SJCRH30 (cell line): ENCODE results near the gene PGAP3. TPM values are rescaled to one million over a fixed set of nuclear protein-coding genes. Genes with fewer than 3 reads are reported as not detected.

Experiments
- DNase-seq, 2 experiments: peaks; one replicate each; pipeline ENCODE4 v3.0.0-alpha.2; 2015 to 2020
- H3K27ac ChIP-seq: fragments of 250-450 bp; sonication (Bioruptor Pico); 2 replicates; pipeline ENCODE4 v1.5.1; 2020; ENCODE audit warnings: mild to moderate bottlenecking, moderate library complexity
- H3K27me3 ChIP-seq: fragments of 250-450 bp; sonication (Bioruptor Pico); 2 replicates; pipeline ENCODE4 v1.5.1; 2020; ENCODE audit warnings: mild to moderate bottlenecking, moderate library complexity
- H3K36me3 ChIP-seq: fragments of 250-450 bp; sonication (Bioruptor Pico); 2 replicates; pipeline ENCODE4 v1.5.1; 2020; ENCODE audit warnings: mild to moderate bottlenecking, moderate library complexity
- H3K4me1 ChIP-seq: fragments of 250-450 bp; sonication (Bioruptor Pico); 2 replicates; pipeline ENCODE4 v1.5.1; 2020; ENCODE audit warnings: mild to moderate bottlenecking, moderate library complexity
- H3K4me3 ChIP-seq: fragments of 250-450 bp; sonication (Bioruptor Pico); 2 replicates; pipeline ENCODE4 v1.5.1; 2020; ENCODE audit warnings: mild to moderate bottlenecking, moderate library complexity
- H3K9me3 ChIP-seq: fragments of 250-450 bp; sonication (Bioruptor Pico); replicated peaks from 2 replicates; pipeline ENCODE4 v1.5.1; 2020; ENCODE audit warnings: mild to moderate bottlenecking, moderate library complexity
- total RNA-seq: library from RNA; depleted of rRNA; stranded (reverse); fragments of >200 nt; shearing (Covaris generic); gene quantifications from 2 replicates; pipeline ENCODE4 v1.2.3, GENCODE V29; 2014

The PGAP3 gene
- total RNA-seq, 1 experiment from 2014 or later = 3.1 TPM

DNA sequence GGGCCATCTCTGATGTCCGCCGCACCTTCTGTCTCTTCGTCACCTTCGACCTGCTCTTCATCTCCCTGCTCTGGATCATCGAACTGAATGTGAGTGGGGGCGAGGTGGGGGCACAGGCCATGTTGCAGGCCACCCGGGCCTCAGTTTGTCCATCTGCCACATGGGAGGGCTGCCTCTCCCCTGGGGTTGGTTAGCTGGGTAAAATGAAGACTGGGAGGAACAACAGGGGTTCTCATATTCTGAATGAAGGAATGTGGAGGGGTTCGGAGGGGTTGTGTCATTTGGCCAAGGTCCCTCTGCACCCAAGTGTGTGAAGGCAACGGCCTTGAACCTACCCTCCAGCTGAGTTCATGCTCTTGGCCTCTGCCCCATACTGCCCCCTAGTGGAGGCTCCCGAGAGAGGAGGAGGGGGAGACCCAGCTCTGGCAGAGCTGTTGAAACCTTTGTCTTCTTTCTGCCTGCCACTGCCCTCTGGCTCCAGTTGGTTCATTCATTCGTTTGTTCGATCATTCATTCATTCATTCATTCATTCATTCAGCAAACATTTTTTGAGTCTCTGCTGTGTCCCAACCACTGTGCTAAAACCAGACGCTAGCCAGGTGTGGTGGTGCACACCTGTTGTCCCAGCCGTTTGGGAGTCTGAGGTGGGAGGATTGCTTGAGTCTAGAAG is 34.1 kb downstream of the PGAP3 start:
- H3K36me3 ChIP-seq = no peaks in the 10 kb centered on the region
- H3K4me1 ChIP-seq = peaks cover 13% of the 10 kb centered on the region
- H3K27ac ChIP-seq = no peak overlapping the region
- H3K9me3 ChIP-seq = no peaks in the 10 kb centered on the region
- H3K27me3 ChIP-seq = no peaks in the 10 kb centered on the region
- peak; percentile 69 to 76 for DNase-seq
- H3K4me3 ChIP-seq = no peak overlapping the region

DNA sequence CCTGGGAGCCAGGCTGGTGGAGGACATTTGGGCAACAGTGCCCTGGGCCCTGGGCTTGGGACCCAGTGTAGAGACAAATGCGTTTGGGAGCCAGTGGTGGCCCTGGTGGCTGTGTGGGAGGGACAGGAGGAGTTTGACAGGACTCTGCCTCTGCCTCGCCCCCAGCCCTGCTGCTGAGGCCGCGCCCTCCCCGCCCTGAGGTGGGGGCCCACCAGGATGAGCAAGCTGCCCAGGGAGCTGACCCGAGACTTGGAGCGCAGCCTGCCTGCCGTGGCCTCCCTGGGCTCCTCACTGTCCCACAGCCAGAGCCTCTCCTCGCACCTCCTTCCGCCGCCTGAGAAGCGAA is 34.6 kb downstream of the PGAP3 start:
- Histone ChIP-seq H3K27ac (peak overlapping the region; percentile 15; the same call in 1 of the 2 replicates), H3K4me1 (peaks cover 13% of the 10 kb centered on the region), H3K4me3 (no peak overlapping the region), H3K27me3 (no peaks in the 10 kb centered on the region), H3K9me3 (no peaks in the 10 kb centered on the region), H3K36me3 (no peaks in the 10 kb centered on the region)
- no peak for DNase-seq

DNA sequence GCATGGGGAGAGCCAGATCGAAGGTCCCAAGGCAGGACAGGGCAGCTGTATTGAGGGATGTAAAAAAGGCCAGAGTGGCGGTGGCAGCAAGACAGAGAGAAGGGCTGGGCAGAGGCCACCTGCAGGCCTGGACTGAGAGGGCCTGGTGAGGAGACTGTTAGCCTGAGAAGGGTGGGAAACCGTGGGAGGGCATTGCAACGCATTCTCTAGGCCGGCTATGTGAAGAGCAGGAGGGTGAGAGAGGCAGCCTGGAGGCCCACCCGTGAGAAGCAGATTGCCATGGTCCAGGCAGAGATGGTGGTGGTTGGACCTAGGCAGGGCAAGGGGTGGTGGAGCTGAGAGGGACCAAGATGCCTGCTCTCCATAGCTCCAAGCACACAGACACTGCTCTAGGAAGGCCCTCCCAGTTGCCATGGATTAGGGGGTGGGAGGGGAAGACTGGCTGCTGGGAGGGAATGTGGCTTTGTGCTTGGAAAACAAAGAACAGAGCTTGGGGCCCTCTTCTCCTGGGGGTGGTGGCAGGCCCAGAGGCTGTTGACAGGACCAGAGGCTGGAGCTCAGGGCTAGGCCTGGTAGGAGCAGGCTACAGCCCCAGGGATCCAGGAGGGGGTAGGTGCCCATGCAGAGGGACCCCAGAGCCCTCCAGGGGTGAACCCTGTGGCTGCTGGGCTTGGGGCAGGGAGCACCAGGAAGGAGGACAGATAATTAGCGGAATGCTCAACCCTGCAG is 35.1 kb downstream of the PGAP3 start:
- peak overlapping the region; percentile 15; the same call in 1 of the 2 replicates for H3K27ac ChIP-seq
- DNase-seq = peak; percentile 64 to 74
- H3K27me3 ChIP-seq = no peaks in the 10 kb centered on the region
- H3K4me3 ChIP-seq = no peak overlapping the region
- no peaks in the 10 kb centered on the region for H3K9me3 ChIP-seq
- no peaks in the 10 kb centered on the region for H3K36me3 ChIP-seq
- peaks cover 13% of the 10 kb centered on the region for H3K4me1 ChIP-seq

DNA sequence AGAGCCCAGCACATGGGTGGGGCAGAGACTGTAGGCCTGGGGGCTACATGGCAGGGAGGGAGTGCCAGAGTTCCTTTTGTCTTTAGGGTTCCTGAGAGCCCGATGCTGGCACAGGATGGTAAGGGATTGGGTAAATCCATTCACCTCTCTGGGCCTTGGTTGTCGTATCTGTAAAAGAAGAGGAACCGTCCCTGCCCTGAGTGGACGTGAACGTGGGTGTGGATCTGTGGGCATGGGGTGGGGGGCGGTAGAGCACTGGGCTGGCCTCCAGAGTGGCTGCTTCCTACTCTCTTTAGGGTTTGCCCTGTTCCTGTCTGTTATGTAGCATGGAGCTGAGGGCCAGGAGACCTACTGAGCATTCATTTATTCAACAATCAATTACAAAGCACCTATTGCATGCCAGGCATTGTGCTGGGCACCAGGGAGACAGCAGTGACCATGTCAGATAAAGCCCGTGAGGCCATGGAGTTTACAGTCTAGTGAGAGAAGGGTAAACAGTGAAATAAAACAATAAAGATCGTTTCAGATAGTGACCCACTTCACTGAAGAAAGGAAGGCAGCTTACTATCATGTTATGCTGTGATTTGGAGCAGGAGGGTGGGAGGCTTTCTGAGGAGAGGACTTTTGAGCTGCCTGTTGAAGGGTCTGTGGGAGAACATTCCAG is 35.8 kb downstream of the PGAP3 start:
- no peak for DNase-seq
- H3K4me1 ChIP-seq = peaks cover 13% of the 10 kb centered on the region
- H3K36me3 ChIP-seq = no peaks in the 10 kb centered on the region
- no peaks in the 10 kb centered on the region for H3K27me3 ChIP-seq
- no peak overlapping the region for H3K4me3 ChIP-seq
- H3K27ac ChIP-seq = no peak overlapping the region
- no peaks in the 10 kb centered on the region for H3K9me3 ChIP-seq

DNA sequence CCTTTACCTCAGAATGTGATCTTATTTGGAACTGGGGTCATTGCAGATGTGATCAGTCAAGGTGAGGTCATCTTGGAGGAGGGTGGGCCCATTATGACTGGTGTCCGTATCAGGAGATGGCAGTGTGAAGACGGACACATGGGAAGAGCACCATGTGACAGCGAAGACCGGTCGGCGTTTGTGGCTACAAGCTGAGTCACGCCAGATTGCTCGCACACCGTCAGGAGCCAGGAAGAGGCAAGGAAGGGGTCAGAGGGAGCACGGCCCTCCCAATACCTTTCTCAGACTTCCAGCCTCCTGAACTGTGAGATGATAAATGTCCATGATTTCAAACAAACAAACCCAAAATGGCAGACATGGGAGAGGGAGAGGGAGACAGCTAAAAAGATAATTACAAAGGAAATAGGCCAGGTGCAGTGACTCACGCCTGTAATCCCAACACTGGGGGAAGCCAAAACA is 37.7 kb downstream of the PGAP3 start:
- Histone ChIP-seq H3K9me3 (no peaks in the 10 kb centered on the region), H3K4me3 (no peak overlapping the region), H3K36me3 (no peaks in the 10 kb centered on the region), H3K4me1 (peaks cover 13% of the 10 kb centered on the region), H3K27me3 (no peaks in the 10 kb centered on the region), H3K27ac (no peak overlapping the region)
- no peak for DNase-seq

DNA sequence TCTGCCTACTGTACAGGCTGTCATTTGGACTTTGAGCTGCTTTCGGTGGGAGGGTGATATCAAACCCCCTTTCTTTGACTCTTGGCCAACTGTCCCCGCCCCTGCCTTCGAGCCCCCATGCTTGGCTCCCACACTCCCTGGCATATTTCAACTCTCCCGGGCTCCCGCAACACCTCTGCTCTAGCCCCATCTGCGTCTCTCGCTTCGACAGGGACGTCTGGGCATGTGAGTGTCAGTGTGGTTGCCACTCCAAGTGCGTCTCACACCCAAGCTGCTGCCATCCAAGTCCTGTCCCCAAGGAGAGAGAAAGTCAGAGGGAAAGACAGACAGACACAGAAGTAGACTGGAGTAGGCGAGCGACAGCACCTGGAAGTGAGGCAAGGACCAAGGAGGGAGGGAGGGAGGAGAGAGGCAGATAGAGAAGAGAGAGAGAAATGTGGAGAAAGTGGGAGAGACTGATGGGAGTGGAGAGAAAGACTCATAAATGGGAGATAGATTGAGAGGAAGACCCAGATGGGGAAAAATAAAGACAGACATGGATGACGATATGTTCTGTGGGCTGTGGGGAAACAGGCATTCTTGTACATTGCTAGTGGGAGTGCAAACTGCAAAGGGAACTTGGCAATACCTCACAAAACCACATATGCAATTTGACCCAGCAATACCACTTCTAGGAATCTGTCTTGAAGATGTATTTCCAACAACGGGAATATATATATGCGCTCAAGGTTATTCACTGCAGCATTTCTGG is 39.1 kb downstream of the PGAP3 start:
- no peaks in the 10 kb centered on the region for H3K27me3 ChIP-seq
- no peaks in the 10 kb centered on the region for H3K9me3 ChIP-seq
- no peak for DNase-seq
- no peaks in the 10 kb centered on the region for H3K36me3 ChIP-seq
- no peak overlapping the region for H3K4me3 ChIP-seq
- H3K4me1 ChIP-seq = peaks cover 13% of the 10 kb centered on the region
- no peak overlapping the region for H3K27ac ChIP-seq

DNA sequence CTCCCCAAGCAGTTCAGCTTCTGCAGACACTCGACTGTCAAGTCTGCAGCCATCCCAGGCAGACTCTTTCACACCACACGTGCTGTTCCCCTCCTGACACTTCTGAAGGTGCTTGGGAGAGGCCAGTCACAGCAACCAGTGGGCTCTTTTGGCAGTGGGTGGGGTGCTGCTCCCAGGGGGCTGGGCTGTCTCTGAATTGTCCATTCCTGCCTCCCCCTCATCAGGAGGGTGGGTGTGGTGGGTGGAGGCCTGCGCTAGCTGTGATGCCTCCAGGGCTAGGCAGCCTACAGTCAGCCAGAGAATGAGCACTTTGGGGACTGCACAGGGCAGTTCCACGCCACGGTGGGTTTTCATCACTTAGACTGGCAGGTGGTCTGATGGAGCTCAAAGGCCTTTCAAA is 40.6 kb downstream of the PGAP3 start:
- DNase-seq = no peak
- H3K4me1 ChIP-seq = peaks cover 3% of the 10 kb centered on the region

DNA sequence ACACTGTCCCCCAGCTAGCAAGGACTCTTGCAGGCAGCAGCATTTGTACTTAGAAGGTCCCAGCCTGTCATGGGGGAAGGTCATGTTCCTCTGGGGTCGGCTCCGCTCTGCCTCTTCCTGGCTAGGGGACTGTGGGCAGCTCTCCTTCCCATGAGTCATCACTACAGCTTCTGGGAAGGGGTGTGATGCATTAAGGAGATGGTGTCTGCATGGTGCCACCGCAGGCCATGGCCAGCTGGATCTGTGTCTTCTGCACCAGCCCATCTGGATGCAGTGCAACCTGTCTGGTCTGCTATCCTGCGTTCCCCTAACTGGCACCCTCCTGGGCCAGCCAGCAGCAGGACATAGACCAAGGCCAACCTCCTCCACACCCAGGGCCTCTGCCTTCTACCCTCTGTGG is 44.6 kb downstream of the PGAP3 start:
- DNase-seq = no peak
- no peak overlapping the region for H3K27ac ChIP-seq
- no peaks in the 10 kb centered on the region for H3K27me3 ChIP-seq
- no peaks in the 10 kb centered on the region for H3K36me3 ChIP-seq
- H3K9me3 ChIP-seq = no peaks in the 10 kb centered on the region
- no peaks in the 10 kb centered on the region for H3K4me1 ChIP-seq
- no peak overlapping the region for H3K4me3 ChIP-seq

More for the DNA sequence above, 40.6 kb downstream of the PGAP3 start:
- Histone ChIP-seq H3K4me3 (no peak overlapping the region), H3K36me3 (no peaks in the 10 kb centered on the region), H3K9me3 (no peaks in the 10 kb centered on the region), H3K27ac (no peak overlapping the region), H3K27me3 (no peaks in the 10 kb centered on the region)

DNA sequence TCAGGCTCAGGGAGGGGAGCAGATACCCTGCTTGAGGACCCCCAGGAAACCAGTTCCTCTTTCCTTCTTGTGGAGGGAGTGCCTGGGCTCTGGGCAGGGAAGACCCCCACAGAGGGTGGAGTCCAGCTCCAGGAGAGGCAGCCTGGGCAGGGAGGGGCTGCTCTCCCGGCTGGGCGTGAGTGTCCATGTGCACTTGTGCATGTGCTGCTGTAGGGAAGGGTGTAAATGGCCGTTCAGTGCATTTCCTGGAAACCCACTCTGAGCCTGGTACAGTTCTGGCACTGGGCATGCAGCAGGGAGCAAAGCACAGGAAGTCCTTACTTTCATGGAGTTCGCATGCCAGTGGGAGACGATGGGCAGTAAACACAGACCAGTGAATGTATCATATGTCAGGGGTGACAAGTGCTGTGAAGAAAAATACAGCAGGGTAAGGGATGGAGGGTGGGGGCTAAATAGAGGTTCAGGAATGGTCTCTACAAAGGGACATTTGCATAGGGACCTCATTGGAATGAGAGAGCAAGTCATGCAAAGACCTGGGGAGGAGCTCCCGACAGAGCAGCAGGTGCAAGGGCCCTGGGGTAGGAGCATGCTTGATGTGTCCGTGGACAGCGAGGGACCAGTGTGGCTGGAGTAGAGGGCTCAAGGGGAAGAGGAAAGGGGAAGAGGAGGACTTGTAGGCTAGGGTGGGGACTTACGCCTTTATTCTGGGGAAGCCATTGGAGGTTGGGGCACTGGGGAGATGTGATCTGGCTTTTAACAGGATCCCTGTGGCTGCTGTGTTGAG is 45.4 kb downstream of the PGAP3 start:
- Histone ChIP-seq H3K27me3 (no peaks in the 10 kb centered on the region), H3K36me3 (no peaks in the 10 kb centered on the region), H3K4me1 (peaks cover 4% of the 10 kb centered on the region; the same call in 1 of the 2 replicates), H3K27ac (no peak overlapping the region), H3K4me3 (no peak overlapping the region), H3K9me3 (no peaks in the 10 kb centered on the region)
- no peak for DNase-seq

DNA sequence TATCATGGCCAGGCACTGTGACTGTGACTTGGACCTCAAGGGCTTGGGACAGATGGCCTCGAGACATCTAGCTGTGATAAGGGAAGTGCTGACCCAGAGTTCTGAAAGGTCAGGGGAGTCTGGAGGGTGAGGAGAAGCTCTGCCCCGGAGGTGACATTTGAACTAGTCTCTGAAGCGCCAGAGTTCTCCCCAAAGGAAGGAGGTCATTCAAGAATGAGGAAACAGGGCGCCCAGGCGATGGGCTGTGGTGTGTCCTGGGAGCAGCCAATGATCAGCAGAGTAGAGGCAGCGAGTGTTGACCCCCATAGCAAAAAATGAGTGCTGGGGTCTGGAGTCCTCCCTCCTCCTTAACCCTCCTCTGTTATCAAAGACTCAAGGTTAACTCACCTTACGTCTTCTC is 46.0 kb downstream of the PGAP3 start:
- Histone ChIP-seq H3K9me3 (no peaks in the 10 kb centered on the region), H3K4me3 (no peak overlapping the region), H3K27me3 (no peaks in the 10 kb centered on the region), H3K27ac (no peak overlapping the region), H3K36me3 (no peaks in the 10 kb centered on the region), H3K4me1 (peaks cover 4% of the 10 kb centered on the region; the same call in 1 of the 2 replicates)
- DNase-seq = no peak

DNA sequence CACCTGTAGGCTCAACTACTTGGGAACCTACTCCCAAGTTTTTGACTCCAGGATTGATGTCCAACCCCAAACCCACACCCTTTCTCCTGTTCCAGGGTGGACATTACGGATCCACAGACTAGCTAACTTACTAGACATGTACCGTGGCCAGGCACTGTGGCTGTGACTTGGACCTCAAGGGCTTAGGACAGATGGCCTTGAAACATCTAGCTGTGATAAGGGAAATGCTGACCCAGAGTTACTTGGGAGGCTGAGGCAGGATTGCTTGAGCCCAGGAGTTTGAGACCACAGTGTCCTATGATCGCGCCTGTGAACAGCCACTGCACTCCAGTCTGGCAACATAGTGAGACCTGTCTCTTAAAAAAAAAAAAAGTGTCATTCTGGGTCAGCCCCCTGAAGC is 46.8 kb downstream of the PGAP3 start:
- H3K4me1 ChIP-seq = peaks cover 4% of the 10 kb centered on the region; the same call in 1 of the 2 replicates

DNA sequence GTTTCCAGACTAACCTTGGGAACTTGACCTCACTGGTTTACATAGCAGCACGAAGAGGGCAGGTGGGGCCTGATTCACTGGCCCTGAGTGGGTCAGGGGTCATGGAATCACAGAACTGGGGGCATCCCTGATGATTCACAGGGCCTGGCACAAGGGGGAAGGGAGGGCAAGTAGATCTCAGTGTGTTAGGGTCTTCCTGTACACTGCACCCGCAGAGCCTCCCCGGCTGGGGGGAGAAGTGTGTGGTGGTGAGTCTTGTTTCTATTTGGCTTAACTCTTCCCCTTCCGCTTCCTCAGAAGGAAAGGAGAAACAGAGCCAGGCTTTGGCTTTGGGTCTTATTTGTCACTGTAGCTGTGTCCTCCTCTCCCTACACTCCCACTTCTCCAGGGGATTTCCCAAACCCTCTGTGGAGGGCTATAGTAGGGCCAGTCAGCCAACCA is 47.2 kb downstream of the PGAP3 start:
- DNase-seq = no peak
- Histone ChIP-seq H3K4me3 (no peak overlapping the region), H3K36me3 (no peaks in the 10 kb centered on the region), H3K9me3 (no peaks in the 10 kb centered on the region), H3K27ac (no peak overlapping the region), H3K4me1 (peaks cover 4% of the 10 kb centered on the region; the same call in 1 of the 2 replicates), H3K27me3 (no peaks in the 10 kb centered on the region)

More for the DNA sequence above, 46.8 kb downstream of the PGAP3 start:
- Histone ChIP-seq H3K9me3 (no peaks in the 10 kb centered on the region), H3K36me3 (no peaks in the 10 kb centered on the region), H3K4me3 (no peak overlapping the region), H3K27me3 (no peaks in the 10 kb centered on the region), H3K27ac (no peak overlapping the region)
- DNase-seq = no peak

DNA sequence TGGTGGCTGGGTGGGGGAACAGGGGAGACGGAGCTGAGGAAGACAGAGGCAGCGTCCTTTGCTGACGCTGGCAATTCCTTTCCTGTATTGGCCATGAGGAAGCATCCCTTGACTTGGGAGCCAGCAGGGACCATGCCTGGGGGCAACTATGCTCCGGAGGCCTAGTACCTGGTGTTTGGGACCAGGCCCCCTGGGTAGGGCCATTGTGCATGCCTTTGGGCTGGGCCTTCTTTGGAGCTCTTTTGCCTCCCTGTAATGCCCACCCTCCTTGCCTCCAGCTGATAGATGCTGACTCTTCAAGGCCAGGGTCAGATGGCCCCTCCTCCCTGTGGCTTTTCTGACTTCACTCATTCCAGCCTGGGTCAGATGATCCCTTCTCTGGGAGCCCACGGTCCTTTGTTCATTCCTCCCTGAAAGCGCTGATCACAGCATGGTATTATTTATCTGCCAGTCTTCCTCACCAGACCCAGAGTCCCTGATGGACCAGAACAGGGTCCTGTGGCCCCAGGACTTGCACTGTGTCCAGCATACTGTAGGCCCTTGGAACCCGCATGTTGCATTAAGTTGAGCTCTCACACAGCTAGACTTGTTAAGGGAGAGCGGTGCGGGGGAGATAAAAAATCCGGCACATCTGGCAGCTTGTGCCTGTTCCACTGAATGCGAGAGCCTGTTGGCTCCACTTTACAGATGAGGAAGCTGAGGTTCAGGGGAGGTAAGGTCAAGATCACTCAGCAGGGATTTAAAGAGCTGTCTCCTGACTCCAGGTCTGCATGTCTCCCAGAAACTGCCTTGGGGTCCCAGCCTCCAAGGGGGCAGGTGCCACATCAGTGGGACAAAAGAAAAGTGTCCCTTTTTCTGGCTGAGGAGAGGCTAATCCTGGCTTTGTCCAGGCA is 48.0 kb downstream of the PGAP3 start:
- no peaks in the 10 kb centered on the region for H3K9me3 ChIP-seq
- DNase-seq = no peak
- no peak overlapping the region for H3K4me3 ChIP-seq
- H3K4me1 ChIP-seq = peaks cover 4% of the 10 kb centered on the region; the same call in 1 of the 2 replicates
- H3K27me3 ChIP-seq = no peaks in the 10 kb centered on the region
- no peaks in the 10 kb centered on the region for H3K36me3 ChIP-seq
- no peak overlapping the region for H3K27ac ChIP-seq
